ENCODE measurements around the gene TUBB3.

- TF ChIP-seq GATA2 (IDR thresholded peaks at IDR 0.05; ENCODE audit: low read depth, low read length): no peak
- no peak for TF ChIP-seq GATA3 (IDR thresholded peaks at IDR 0.05; ENCODE audit: low read depth, low read length)
Observed at GRCh38 chr16:89890200-89890599, 32.9 kb upstream of the TUBB3 start.
